Stimulated activated CD8-positive, alpha-beta memory T cell treated with anti-CD3 and anti-CD28 coated beads, Interleukin-15, amount 100 ng/mL, for 1 hour (primary cell): Measurements from ENCODE around the gene CTNND2.
"Not testable (repeated sequence)": the region's sequence is repeated elsewhere in the genome, so short reads cannot be mapped to it uniquely, and the experiment has no call there.

ENCODE experiments used
- DNase-seq: peaks from one replicate; pipeline ENCODE4 v3.0.0-alpha.2; 2020; ENCODE audit warnings: low read depth

Gene CTNND2

DNA sequence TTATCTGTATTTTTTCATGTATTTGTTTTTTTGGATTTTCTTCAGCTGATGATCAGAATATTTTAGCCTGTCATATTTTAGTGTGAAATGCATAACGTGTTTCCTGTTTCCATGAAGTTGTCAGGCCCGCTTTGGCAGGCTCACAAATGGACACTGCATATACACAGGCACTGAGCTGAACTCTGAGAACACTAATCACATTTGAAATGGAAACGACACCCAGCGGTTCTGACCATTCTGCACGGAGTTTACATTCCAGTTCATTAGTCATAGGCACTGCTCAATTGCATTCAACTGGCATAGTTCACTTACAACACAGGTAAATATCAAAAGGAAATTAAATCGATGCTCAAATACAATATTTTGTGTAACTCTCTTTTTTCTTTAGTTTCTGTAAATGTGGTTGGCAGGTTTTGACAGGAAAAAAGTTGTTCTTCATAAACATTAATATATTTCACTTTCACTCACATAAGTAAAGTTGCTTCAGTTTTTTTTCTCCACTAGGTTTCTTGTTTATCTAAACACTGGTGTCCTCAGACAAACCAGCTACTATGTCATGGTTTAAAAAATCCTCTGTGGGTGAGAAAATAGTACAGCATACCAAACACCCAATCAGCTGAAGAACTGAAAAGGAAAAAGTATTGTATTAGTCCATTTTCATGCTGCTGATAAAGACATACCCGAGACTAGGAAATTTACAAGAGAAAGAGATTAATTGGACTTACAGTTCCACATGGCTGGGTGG, 584.2 kb downstream of the CTNND2 start:
- no peak for DNase-seq

DNA sequence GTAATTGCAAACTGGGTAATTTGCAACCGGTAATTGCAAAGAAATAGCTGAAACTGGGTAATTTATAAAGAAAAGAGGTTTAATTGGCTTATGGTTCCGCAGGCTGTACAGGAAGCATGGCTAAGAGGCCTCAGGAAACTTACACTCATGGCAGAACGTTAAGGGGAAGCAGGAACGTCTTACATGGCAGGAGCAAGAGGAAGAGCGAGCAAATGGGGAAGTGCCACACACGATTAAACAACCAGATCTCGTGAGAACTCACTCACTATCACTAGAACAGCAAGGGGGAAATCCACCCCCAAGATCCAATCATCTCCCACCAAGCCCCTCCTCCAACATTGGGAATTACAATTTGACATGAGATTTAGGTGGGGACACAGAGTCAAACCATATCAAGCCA, 590.6 kb downstream of the CTNND2 start:
- DNase-seq, result not testable (repeated sequence)

DNA sequence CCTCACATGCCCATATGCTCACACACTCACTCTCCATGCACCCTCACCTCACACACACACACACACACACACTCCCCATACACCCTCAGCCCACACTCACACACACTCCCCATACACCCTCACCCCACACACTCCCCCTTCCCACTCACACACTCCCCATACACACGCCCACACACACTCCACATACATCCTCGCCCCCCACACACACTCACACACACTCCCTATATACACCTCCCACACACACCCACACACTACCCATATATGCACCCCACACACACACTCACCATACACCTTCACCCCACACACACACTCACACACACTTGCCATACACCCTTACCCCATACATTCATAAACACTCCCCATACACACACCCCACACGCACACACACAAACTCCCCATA, 592.5 kb downstream of the CTNND2 start:
- no peak for DNase-seq

DNA sequence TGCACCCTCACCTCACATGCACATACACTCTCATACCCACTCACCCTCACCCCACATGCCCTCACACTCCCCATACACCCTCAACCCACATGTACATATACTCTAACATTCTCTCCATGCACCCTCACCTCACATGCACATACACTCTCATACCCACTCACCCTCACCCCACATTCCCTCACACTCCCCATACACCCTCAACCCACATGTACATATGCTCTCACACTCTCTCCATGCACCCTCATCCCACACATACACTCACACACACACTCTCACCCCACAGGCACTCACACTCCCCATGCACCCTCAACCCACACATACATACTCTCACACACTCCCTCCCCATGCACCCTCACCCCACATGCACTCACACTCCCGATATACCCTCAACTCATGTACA, 593.0 kb downstream of the CTNND2 start:
- no peak for DNase-seq

DNA sequence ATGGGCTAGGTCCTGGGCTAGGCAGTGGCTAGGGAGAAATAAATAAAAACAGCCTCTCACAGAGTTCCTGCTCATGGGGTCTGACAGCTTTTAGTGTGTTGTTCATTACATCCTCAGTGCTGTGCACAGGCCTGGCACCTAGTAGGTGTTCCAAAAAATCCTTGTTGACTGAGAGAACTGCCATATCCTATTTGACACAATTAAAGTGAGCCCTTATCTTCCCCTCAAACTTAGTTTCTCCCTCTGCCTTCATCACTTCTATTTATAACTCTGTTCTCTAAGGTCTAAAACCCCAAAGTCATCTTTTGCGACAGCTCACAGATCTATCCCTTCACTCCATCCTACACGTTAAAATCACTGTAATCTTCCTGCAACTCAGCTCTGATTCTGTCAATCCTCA, 594.1 kb downstream of the CTNND2 start:
- no peak for DNase-seq

DNA sequence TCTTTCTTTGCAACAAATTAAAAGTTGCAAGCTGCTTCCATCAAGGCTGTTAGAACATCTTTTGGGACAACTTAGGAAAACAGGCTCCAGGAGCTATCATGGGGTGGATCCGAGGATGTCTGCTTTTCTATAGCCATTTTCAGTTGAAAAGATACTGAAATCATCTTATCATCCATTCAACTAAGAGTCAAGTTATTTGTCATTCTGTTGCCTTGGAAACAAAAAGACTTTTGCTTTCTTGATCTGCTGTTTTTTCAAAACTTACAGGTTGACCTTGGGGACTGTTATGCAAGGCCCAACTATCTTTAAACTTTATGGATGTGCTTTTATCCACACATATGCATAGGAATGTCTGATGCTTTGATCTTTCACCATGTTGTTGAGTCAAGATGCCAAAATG, 597.9 kb downstream of the CTNND2 start:
- no peak for DNase-seq

DNA sequence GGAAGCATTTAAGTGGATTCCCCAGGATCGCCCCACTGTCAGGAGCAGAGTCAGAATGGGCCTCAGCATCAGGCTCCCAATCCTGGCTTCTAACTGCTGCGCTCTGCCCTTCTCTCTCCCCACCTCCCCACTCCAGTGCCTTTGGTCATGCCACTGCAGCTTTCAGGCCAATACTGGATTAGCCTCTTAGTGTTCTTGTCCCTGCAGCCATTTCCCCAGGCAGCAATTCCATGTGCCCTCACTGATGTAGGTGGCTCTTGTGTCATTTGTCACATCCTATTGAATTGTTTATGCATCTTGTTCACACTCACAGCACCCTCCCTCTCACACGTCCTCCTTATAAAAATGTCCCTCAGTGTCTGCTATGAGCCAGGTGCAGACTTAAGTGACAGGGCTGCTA, 599.0 kb downstream of the CTNND2 start:
- DNase-seq, result no peak

DNA sequence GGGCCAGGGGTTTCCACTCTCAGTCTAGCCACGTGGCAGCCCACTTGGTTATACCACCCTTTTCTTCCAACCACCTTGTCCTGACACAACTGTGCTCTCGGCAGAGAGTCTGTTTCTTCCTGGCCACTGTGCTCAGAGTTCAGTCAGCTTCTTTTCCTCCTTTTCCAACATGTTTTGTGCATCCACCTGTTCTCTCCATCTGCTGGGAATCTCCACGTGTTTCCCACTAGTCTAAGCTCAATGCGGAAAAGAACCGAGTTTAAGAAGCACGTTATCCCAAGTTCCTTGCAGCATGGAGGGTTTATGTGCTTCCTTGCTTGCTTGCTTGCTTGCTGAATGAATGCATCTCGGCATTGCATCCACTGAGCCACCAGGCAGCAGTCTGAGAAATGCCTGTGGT, 599.6 kb downstream of the CTNND2 start:
- DNase-seq, result no peak

DNA sequence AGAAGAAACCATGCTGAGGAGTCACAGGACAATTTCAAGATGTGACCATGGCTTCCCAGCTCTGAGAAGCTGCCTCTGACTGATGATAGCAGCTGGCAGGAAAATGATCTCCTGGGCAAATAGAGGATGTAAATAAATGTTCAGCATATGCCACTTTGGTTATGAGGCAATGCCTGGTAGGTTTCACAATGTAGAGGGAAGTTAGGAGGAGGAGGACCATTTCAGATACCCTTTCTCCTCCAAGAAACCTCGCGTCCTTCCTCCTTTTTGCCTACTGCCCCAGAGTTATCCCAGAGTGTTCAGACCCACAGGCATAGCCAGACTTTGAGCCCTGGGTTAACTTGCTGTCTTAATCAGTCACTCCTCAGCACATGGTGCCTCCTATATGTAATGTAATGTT, 601.6 kb downstream of the CTNND2 start:
- no peak for DNase-seq

DNA sequence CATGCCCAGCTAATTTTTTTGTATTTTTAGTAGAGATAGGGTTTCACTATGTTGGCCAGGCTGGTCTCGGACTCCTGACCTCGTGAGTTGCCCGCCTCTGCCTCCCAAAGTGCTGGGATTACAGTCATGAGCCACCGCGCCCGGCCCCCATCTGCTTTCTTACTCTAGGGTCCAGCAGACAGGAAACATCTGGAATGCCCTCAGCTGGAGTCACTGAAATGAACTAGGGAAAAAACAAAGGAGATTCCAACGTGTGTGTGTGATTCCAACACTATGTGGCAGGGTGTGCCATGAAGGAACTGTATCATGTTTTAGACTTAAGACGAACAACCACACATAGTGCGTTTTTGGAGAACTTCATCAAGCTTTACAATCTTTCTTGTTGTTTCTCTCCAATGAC, 603.1 kb downstream of the CTNND2 start:
- DNase-seq, result no peak

DNA sequence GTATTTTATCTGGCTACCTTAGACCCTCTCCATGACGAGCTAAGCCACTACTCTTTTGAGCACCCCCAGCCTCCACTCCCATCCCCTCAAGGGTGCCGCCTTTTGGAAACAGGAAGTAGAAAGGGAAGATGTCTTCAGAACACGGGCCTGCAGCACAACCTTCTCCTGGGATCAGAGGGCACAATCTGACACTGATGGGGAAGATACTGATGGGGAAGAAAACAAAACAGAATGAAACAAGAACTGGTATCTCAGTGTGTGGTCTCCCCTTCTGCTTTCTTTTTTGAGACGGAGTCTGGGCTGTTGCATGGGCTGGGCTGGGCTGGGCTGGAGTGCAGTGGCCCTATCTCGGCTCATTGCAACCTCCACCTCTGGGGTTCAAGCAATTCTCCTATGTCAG, 603.5 kb downstream of the CTNND2 start:
- no peak for DNase-seq

DNA sequence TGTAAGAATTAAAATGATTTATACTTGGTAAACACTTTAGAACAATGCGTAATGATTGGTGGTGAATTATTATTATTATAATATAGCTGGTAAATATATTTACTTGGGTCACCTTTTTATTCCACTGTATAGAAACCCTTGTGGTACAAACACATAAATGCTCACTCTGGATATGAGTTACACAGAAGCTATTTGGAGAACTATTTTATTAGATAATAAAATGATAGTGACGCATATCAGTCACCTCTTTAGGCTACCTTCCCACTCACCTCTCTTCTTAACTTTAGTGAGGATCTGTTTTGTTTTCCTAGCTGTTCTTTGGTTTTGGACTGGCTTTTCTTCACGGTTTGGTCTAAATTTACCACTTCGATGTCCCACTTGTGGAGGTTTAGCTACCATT, 605.4 kb downstream of the CTNND2 start:
- no peak for DNase-seq

DNA sequence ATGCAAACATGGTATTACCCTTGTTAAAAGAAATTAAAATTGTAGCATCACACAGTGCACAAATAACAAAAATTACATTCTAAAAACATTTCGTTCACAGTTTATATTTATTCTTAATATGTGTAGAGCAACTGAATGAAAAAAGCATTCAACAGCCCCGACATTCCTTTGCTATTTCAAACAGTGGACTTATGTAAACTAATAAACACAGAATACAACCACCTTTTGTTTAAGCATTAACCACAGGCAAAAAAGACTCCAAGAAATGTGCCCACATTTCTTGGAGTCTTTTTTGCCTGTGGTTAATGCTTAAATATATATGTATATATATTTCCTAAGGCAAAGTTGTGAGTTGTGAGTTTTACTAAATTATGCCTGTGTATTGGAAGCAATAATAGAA, 610.7 kb downstream of the CTNND2 start:
- DNase-seq, result no peak

DNA sequence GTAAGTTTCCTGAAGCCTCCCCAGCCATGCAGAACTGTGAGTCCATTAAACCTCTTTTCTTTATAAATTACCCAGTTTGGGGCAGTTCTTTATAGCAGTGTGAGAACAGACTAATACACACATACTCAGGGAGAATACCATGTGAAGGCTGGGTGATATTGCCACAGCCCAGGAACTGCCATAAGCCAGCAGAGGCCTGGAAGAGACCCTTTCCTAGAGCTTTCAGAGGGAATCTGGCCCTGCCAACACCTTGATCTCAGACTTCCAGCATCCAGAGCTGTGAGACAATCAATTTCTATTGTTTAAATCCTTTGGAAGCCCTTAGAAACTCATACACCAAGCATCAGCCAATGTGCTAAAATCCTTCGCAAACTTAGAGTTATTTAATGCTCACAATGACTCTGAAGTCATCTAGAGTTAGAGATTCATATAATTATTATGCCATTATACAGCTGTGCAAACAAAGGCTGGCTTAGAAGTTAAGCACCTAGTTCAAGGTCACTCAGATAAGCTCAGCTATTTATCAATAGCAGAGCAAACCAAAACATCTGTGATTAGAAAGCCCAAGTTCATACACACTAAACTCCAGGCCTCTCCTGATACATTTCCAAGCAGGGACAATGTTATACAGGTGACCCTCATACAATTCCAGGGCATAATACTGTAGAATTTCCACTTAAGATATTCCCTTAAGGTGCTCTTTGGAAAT, 611.4 kb downstream of the CTNND2 start:
- no peak for DNase-seq

DNA sequence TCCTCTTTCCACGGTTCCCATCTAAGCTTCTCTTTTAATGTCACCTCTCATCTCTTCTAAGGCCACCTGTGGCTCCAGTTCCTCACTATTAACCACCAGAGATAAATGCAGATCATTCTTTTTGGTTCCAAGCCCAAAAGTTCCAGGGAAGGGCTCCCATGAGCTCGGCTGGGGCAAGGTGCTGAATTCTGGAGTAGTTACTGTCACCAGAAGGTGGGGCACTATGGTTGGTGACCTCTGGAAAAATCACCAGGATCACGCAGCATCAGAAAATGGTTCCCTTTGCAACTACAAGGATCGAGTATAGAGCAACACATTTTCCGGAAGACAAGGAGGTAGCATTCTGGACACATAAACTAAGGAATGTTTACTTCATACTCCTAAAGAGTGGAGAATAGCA, 614.5 kb downstream of the CTNND2 start:
- DNase-seq, result no peak

DNA sequence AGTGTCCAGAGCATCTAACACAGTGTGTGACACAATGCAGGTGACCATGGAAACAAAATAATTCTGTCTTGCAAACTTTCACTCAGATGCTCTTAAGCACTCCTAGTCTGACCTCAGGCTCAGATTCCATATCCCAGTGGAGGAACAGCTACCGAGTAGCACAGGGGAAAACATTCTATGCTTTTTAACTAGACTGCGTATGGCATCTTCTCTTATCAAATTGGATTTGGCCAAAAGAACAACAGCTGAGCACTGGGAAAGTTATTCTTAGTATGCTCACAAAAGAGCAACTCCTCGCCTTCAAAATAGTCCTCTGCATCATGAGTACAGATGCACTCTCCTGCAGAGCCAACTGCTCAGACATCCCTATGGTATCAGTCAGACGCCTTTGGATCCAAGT, 615.0 kb downstream of the CTNND2 start:
- DNase-seq, result no peak

DNA sequence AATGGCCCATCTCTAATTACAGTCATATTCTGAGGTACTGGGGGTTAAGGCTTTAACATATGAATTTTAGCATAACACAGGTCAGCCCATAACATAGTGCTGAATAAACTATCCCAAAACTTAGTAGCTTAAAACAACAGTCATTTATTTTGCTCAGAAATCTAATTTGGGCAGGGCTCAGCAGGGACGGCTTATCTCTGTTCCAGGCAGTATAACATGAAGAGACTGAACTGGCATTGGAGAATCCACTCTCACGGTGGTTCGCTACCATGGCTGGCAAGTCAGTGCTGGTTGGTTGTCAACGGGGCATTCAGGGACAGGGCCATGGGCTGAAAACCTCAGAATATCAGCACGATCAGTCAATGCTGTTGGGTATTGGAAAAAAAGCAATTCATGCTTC, 622.4 kb downstream of the CTNND2 start:
- no peak for DNase-seq

DNA sequence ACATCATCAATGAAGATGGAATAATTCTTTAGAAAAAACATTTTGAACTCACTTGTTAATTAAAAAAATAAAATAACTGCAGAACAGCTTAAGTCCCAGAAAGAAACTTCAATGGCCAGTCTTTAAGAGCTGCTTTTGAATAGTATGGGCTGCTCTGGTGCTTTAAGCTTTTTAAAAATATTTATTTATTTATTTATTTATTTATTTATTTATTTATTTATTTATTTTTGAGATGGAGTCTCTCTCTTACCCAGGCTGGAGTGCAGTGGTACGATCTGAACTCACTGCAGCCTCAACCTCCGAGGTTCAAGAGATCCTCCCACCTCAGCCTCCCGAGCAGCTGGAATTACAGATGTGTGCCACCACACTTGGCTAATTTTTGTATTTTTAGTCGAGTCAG, 626.9 kb downstream of the CTNND2 start:
- no peak for DNase-seq

DNA sequence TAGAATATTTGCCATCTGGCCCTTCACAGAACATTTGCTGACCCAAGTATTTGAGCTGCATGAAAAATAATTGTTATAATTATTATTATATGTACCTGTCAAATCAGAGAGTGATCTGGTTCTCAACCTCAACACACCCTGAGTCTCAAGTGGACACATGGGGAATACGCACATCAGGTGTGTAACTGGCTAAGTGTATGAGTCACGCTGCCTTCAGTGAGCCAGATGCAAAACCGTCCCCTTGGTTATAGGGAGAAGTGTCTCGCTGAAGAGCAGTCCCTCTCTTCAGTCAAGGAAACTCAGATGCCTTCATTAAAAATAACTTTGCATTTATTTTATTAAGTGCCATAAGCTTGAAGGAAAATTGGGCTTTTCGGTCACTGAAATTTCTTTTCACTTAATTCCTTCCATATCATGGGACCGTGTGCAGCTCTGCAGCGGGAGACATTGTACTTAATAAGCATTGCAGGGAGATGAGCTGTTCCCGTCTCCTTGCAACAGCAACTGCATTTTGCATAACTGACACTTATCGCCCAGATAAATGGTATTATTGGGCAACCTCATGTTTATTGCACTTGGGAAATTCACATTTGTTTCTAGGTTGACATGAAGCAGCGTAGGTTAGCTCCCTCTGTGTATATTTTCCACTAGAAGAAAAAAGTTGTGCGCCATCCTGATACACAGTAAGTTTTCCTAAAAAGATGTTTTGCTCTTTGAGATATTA, 630.9 kb downstream of the CTNND2 start:
- DNase-seq, result no peak

DNA sequence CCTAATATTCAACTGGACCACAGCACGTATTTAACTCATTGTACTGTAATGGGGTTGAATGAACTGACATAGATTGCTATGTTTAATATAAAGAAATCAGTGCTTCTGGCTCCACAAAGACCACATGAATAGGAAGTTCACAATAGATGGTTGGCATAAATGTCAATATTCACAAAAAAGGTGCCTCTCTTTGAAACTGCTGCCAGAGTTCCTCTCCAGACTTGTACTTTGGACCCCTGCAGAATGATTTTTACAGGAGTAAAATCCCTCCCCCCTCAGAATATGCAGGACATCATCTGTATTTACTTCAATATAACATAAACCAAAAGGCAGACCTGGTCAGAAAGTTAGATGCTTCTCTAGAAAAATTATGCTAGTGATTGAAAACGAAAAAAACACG, 634.7 kb downstream of the CTNND2 start:
- no peak for DNase-seq

DNA sequence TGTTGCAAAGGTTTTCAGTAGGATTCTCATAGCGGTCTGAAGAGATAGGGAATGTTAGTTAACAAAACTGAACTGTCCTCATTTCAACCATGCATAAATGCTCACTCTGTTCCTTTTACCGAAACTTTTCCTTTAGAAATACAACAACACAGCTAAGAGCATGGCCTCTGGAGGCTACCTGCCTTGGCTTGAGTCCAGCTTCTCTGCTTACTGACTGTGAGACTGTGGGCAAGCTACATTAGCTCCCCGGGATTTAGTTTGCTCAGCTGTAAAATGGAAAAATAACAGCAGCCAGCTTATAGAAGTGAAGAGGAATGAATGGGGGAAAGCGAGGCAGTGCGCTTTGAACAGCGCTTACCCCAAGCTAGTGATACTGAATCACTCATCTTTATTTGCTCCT, 635.4 kb downstream of the CTNND2 start:
- DNase-seq, result no peak

DNA sequence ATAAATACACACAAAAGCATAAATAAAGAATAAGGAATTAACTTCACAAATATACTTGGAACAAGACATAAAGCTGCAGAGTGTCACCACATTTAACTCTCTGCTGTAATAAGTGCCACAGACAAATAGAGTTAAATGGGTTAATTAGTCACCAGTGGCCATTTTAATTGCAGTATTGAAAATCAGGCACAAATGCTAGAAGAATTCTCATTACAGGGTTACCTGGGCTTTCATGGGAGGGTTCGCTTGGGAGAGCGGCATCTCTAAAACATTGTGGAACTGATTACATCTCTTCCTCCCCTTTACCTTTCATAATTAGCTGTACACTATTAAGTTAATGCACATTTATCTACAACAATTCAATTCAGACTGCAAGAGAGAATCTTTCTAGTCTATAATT, 637.9 kb downstream of the CTNND2 start:
- no peak for DNase-seq

DNA sequence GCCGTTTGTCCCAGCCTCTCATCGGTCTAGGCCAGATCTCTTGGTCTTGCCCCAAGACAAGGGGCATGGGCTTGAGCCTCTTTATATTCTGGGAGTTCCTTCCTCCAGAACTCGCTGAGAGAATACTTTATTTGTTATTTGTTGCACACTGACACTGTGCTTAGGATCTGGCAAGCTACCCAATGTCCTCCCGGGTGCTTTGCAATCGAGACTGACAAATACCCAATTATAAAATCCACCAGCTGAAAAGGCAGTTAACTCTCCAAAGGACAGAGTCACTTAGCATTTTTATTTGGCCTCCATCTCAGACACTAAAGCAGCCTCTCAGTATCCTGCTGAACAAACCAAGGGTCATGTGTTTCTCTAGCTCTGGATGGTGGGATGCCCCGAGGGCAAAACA, 643.0 kb downstream of the CTNND2 start:
- no peak for DNase-seq
